Activated T-helper 1 cell treated with Interleukin-2 at 50 U/mL for 16 hours (primary cell): Measurements from ENCODE around the gene KRTAP12-2.
"Not testable (repeated sequence)": the region's sequence is repeated elsewhere in the genome, so short reads cannot be mapped to it uniquely, and the experiment has no call there.

Experiments
- DNase-seq: peaks from one replicate; pipeline ENCODE4 v3.0.0-alpha.2; 2020; ENCODE audit warnings: low read depth

Gene KRTAP12-2

DNA sequence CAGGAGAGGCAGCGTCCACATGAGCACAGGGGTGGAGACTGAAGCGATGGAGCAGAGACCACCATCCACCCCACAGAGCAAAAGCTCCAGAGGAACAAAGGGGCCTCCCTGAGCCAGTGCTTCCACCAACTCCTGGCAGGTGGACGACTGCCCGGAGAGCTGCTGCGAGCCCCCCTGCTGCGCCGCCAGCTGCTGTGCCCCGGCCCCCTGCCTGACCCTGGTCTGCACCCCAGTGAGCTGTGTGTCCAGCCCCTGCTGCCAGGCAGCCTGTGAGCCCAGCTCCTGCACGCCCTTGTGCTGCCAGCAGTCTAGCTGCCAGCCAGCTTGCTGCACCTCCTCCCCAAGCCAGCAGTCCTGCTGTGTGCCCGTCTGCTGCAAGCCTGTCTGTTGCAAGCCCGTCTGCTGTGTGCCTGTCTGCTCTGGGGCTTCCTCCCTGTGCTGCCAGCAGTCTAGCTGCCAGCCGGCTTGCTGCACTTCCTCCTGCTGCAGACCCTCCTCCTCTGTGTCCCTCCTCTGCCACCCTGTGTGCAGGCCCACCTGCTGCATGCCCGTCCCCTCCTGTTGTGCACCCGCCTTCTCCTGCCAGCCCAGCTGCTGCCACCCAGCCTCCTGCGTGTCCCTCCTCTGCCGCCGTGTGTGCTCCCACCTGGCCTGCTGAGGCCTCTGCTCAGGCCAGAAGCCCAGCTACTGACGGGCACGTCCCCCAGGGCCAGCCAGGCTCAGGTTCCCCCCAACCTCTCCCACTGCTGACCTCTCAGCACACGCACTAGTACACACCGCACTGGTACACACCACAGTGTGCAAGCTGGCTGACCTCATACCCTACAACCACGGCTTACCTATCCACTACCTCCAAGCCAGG, 35.6 kb upstream of the KRTAP12-2 start:
- no peak for DNase-seq

DNA sequence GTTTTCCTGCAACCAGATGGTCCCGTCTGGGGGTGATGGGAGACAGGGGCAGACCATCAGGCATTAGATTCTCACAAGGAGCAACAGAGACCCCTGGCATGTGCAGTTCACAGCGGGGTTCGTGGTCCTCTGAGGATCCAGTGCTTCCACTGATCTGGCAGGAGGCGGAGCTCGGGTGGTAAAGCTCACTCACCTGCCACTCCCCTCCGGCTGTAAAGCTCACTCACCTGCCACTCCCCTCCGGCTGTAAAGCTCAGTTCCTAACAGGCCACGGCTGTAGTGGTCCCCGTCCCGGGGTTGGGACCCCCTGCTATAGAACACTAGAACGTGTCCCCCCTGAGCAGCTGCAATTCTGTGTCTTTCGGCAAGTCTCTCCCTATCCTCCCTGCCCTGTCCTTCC, 34.8 kb upstream of the KRTAP12-2 start:
- no peak for DNase-seq

DNA sequence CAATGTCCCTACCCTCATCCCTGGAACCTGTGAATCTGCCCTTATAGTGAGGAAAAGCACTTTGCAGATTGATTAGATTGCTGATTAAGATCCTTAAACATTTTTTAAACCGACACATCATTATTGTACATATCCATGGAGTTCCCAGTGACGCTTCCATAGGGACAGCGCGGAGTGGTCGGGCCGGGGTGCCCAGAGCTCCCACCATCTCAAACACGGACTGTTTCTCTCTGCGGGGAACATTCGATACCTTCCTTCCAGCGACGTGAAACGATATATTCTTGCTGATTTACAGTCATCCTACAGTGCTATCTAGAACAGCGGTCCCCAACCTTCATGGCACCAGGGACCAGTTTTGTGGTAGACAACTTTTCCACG, 34.3 kb upstream of the KRTAP12-2 start:
- no peak for DNase-seq

DNA sequence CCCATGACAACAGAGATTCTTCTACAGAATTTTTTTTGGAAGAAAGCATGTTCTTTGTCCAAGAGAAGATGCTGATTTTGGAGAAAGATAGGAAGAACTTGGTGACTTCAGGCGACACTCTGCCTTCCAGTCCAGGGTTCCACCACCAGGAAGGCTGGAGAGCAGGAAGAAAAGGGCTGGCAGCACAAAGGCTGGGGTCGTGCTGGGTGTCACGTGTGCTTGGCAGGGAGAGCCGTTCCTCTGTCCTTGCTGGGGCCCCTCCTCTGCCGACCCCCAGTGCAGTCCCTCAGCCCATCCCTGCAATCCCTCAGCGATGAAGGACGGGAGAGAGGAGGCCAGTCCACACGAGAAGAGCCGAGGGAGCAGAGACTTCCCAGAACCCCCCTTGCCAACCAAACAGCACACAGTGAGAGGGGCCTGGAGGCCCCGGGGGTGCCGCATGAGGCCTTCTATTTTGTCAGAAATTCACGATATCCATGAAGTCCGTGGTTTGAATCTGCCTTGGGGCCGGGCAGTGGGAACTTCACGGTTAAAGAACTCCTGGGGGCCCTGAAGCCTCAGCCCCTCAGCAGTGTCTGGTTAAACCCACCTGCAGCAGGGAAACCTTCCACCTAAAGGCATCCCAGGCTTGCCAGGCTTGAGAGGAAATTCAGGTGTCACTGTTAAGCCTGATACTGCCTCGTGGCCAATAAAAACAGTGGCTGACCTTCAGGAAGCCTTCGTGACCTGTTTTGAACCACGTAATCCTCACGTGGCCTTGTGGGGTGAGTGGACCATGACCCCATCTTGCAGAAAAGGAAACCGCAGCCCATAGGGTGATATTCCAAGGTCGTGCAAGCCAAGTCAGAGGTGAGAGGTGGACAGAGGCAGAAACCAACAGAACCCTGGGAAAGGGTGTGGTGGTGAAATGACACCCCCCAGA, 33.6 kb upstream of the KRTAP12-2 start:
- DNase-seq, result no peak

DNA sequence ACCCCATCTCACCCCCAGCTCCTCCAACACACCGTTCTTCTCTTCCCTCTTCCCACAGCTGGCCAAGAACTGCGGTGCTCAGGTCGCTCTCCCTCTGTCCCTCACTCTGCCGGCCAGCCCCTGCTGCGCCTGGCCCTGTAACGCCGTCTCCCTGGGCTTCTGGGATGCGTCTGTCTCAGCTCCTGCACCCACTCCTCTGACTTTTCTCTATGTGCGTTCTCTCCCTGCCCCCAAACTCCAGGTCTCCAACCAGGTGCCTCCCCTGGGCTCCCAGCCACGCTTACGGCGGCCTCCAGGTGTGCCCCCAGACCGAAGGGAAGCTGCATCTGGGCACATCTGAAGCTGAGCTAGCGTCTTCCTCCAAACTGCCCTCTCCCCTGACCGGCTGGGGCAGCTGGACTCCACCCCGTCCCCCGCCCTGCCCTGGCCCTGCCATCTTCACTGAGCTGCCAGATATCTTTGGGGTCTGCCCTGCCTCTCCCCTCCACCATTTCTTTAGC, 32.8 kb upstream of the KRTAP12-2 start:
- DNase-seq, result no peak

DNA sequence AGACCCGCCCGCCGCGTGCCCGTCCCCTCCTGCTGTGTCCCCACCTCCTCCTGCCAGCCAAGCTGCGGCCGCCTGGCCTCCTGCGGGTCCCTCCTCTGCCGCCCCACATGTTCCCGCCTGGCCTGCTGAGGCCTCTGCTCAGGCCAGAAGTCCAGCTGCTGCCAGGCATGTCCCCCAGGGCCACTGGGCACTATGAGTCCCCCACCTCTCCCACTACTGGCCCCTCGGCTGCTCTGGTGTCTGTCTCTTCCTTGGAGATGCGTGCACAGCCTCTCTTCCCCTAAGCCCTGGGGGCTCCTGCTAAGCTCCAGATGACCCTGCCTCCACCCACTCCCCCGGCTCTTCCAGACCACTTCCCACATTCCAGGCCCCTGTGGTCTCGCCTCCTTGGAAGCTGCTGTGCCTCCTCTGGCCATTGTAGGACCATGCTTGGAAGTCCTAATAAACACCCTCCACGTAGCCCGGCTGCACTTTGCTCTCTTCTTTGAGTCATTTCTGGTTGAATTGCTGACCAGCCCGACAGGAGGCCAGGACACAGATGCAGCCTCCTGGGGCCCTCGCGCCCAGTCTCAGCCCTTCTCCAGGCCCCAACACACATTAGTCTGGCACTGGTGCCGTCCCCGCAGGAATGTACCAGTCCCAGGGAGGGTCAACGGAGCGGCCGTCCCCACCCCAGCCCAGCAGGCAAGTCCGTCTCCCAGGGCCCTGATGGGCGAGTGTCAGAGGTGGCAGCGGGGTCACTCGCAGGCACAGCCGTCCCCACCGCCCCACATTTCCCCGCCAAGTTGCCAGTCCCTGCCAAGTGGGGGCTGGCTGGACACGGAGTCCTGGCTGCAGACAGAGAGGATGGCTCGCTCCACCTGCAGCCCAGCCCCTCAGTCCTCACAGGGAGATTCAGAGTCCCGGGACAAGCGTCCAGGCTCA, 31.3 kb upstream of the KRTAP12-2 start:
- DNase-seq, result no peak

DNA sequence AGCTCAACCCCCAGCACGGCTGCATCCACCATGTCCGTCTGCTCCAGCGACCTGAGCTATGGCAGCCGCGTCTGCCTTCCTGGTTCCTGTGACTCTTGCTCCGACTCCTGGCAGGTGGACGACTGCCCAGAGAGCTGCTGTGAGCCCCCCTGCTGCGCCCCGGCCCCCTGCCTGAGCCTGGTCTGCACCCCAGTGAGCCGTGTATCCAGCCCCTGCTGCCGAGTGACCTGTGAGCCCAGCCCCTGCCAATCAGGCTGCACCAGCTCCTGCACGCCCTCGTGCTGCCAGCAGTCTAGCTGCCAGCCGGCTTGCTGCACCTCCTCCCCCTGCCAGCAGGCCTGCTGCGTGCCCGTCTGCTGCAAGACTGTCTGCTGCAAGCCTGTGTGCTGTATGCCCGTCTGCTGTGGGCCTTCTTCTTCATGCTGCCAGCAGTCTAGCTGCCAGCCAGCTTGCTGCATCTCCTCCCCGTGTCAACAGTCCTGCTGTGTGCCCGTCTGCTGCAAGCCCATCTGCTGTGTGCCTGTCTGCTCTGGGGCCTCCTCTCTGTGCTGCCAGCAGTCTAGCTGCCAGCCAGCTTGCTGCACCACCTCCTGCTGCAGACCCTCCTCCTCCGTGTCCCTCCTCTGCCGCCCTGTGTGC, 30.6 kb upstream of the KRTAP12-2 start, which contains the start of gene KRTAP10-12:
TSS of gene KRTAP10-12 (plus strand) at position 1 of the 639 bp plus-strand sequence. CDS start at position 31, 30 bp downstream.
- DNase-seq, result not testable (repeated sequence)

DNA sequence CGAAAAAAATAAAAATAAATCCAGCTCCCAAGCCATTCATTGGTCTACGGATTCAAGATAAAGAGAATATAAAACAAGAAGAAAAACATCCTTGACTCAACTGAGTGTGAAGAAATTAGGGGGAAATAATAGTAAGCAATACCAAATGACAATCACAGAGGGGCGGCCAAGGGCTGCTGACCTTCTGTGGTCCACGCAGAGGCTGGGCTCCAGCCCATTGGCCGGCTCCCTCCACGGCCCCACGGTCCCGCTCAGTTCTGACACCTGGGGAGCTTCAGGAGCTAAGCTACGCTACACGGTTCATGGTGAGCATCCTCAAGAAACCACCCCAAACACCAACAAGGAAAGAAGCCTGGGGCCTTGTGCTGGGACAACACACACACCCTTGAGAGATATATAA, 29.8 kb upstream of the KRTAP12-2 start:
- no peak for DNase-seq

DNA sequence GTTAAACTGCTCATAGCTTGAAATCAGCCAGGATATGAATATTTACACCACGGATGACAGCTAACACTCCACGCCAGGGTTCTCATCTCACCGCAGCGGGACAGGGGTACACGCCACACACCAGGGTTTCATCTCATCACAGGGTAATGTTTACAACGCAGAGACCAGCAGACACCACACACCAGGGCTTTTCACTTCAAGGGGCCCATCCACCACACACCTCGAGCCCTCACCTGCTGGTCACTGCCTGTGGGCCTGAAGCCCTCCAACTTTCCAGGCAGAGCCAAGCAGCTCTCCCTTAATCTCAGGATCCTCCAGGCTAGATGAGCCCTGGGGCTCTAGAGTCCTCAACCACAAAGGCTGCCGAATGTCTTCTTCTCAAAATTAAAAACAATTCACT, 28.9 kb upstream of the KRTAP12-2 start:
- DNase-seq, result no peak

DNA sequence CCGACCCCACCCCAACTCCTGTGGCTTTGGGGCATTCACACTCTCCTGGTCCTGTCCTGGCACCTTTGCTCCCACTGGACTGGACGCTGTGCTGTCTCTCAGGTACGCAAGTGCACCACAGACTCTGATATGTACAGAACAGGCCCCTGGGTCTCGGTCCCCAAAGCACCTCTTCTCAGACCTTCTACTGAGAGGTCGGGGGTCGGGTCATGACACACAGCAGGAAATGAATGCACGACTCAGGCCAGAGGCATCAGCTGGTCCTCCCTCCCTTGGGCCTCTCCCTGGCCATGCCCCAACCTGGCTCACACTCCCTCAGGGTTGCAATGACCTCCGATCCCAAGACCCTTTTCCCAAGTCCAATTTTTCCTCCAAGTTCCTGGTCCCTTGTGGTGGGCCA, 28.5 kb upstream of the KRTAP12-2 start:
- no peak for DNase-seq

DNA sequence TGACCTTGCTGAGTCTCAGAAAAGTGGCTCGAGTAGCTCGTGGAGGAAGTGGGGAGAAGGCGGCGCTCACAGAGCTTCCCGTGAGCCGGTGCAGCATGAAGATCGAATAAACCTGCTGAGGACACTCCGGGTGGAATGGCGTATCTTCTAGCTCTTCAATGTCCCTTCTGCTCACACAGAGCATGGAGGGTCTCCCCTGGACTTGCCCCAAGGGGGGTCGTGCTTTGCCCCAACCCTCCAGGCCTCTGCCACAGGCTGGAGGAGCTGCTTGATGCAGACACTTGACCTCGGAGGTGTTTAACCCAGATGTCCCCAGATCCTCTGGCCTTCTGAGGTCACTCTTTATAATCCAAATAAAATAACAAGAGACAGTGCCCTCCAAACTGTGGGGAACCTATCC, 28.0 kb upstream of the KRTAP12-2 start:
- DNase-seq, result no peak

DNA sequence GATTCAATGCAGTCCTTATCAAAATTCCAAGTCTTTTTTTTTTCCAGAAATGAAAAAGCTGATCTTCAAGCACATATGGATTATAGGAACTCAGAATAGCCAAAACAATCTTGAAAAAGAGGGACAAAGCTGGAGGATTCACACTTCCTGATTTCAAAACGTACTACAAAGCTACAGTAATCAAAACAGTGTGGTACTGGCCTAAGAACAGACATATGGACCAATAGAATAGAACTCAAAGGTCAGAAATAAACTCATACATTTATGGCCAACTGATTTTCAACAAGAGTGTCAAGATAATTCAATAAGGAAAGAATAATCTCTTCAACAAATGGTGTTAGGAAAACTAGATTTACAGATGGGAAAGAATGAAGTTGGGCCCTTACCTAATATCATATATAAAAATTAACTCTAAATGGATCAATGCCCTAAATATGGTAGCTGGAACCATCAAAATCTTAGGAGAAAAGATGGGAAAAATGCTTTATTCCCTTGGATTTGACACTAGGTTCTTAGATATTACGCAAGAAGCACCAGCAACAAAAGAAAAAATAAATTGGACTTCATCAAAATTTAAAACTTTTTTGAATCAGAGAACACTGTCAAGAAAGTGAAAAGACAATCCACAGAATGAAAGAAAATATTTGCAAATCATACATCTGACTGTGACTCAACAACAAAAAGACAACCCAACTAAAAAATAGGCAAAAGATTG, 26.2 kb upstream of the KRTAP12-2 start:
- no peak for DNase-seq

DNA sequence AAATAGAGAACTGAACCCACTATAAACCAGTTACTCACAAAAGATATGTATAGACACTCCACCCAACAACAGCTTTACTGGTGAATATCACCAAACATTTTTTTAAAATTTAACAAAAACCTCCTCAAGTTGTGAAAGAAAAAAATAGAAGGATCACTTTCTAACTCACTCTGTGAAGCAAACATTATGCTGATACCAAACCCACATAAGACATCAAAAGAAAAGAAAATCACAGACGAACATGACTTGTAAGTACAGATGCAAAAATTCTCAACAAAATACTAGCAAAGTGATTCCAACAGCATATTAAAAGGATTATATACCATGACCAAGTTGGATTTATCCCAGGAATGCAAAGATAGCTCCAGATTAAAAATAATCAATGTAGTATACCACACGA, 25.0 kb upstream of the KRTAP12-2 start:
- no peak for DNase-seq

DNA sequence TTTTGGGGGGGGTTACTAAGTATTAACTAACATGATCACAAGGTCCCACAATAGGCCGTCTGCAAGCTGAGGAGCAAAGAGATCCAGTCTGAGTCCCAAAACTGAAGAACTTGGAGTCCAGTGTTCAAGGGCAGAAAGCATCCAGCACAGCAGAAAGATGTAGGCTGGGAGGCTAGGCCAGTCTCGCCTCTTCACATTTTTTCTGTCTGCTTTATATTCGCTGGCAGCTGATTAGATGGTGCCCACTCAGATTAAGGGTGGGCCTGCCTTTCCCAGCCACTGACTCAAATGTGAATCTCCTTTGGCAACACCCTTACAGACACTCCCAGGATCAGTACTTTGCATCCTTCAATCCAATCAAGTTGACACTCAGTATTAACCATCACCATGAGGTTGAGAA, 23.0 kb upstream of the KRTAP12-2 start:
- not testable (repeated sequence) for DNase-seq

DNA sequence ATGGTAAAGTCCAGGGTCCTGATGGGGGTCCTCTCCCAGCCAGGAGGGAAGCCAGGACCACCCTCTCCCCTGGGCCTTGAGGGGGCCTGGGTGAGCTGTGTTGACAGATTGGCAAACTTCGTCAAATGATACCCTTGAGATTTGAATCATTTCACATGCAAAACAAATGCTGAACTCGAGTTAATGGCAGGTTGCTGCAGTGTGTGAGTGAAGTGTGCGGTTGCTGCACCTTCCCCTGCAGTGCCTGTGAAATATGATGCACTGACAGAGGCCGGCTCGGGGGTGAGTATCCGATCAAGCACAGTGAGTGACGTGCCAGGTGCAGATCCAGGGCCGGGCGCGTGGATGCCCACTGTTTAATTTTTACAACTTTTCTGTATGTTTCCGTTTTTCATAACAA, 20.9 kb upstream of the KRTAP12-2 start:
- no peak for DNase-seq

DNA sequence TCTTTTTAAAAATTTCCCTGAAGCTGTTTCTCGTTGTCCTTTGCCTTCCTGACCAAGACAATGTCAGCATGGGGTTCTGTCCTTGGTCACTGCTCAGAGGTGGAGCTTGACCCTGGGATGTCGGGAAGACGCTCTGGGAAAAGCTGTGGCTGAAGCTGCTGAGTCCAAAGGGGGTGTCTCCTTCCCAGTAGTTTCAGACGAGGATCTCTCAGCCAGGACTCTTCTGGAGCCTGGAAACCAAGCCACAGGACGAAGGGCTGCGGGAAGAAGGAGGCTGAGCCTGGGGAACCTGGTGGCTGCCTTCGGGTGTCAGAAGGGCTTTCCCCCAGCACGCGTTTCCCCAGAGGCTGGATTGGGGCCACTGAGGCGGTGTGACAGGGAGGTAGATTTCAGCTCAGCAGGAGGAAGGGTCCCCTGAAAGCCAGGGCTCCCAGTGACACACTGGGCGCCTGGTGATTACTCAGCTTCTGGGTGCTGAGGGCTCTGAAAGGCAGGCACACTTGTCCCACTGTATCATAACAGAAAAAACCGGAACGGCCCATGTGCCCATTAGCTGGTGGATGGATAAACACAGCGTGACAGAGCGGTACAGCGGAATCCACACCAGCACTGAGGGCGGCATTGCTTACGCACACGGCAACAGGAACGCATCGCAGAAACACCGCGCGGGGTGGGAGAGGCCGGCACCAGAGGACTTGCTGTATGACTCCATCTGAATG, 20.3 kb upstream of the KRTAP12-2 start:
- no peak for DNase-seq

DNA sequence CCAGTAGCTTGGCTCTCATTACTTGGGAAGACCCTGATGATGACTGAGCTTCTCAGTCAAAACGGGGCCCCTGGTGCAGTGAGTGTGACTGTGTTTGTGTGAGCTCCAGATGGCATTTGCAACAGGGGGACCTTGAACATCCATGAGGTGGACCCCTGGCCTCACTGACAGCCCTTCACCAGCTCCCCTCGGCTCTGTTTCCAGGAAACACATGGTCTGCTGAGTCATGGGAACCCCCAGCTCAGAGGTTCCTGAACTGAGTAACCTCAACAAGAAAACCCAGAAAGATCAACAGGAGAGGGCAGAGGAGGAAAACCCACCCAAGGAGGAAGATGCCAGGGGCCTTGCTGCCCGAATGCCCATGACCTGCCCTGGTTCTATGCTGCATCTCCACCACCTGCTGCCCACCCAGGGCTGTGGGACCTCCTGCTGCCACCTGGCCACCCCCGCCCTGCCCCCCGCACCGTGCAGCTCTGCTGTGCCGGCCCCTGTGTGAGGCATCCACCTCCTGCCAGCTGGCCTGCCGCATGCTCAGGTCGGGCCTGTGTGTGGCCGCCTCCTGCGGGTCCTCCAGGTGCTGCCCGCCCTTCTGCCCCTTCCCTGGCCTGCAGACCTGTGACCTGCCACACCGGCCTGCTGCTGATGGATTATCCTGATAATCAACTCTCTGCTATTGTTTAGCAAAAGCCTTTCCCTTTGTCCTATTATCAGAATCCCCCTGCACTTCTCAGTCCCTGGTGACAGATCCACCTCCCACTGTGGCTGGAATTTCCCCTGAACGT, 19.5 kb upstream of the KRTAP12-2 start:
- no peak for DNase-seq

DNA sequence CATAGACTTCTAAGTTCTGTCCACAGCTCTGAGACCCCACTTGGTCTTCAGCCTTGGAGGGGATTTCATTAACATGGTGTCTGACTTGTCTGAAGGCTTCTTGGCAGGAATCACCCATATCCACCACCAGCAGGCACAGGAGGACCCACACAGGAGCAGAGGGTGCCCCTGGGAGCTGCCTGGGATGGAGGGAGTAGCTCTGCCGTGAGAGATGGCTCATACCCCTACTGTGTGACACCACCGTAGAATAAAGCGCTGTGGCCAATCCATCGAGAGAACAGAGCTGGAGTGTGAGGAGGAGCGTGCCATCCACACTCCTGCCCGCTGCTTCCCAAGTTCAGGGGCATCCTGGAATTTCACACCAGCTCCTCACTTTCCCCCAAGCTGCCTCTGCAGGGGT, 18.3 kb upstream of the KRTAP12-2 start:
- DNase-seq, result not testable (repeated sequence)

DNA sequence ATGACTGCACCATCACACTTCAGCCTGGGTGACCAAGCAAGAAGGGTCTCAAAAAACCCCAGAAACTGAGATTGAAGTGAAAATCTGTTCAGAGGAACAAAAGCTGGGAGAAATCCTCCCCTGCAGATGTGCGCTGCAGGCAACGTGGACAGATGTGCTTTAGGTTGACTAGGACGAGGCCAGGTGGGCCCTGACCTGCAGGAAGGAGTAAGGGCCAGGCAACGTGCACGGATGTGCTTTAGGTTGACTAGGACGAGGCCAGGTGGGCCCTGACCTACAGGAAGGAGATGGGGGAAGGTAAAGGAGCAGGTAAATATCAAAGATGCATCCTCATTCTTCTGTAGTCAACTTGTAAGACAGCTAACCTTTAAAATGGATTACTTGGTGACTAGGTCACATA, 17.8 kb upstream of the KRTAP12-2 start:
- no peak for DNase-seq
